HUDEP-2 (cell line): ENCODE measurements around the gene S100A2.

Source experiments
- DNase-seq, 76 experiments: peaks; one replicate each; lab custom pipeline; 2025; ENCODE audit not compliant: unreplicated experiment in 76 of 76; lab: John Stamatoyannopoulos, UW

Gene S100A2

GRCh38 chr1:153513666-153514065 lies 52.0 kb downstream of the S100A2 start:
- no peak for DNase-seq

GRCh38 chr1:153513023-153513422 lies 52.6 kb downstream of the S100A2 start:
- peak in 1 of 76 experiments; percentile 0 for DNase-seq
